ENCODE measurements around the gene CX3CR1.

CX3CR1 gene

GRCh38 chr3:39254806-39255449 lies 24.9 kb downstream of the CX3CR1 start:
- Histone ChIP-seq H3K27ac (no peak overlapping the region), H2AFZ (no peak overlapping the region), H3K4me2 (ENCODE audit: low read length) (no peak overlapping the region), H3K79me2 (no peaks in the 10 kb centered on the region), H3K36me3 (ENCODE audit: control insufficient read depth, insufficient read depth, low read length) (no peaks in the 10 kb centered on the region), H3K9me3 (ENCODE audit: control insufficient read depth, low read length) (no peaks in the 10 kb centered on the region), H3K27me3 (ENCODE audit: control insufficient read depth, insufficient read depth, low read length) (no peaks in the 10 kb centered on the region), H3K4me1 (no peaks in the 10 kb centered on the region), H3K9ac (no peak overlapping the region), H3K4me3 (ENCODE audit: low read depth, low read length) (no peak overlapping the region)
- no peak for TF ChIP-seq CTCF (IDR thresholded peaks at IDR 0.05)

GRCh38 chr3:39251576-39251975 lies 28.3 kb downstream of the CX3CR1 start:
- Histone ChIP-seq H3K9ac (no peak overlapping the region), H3K4me2 (ENCODE audit: low read length) (no peak overlapping the region), H2AFZ (no peak overlapping the region), H3K36me3 (ENCODE audit: control insufficient read depth, insufficient read depth, low read length) (no peaks in the 10 kb centered on the region), H3K27ac (no peak overlapping the region), H3K27me3 (ENCODE audit: control insufficient read depth, insufficient read depth, low read length) (no peaks in the 10 kb centered on the region), H3K4me3 (ENCODE audit: low read depth, low read length) (no peak overlapping the region), H3K79me2 (no peaks in the 10 kb centered on the region), H3K4me1 (no peaks in the 10 kb centered on the region), H3K9me3 (ENCODE audit: control insufficient read depth, low read length) (no peaks in the 10 kb centered on the region)
- no peak for TF ChIP-seq CTCF (IDR thresholded peaks at IDR 0.05)

GRCh38 chr3:39250116-39250747 lies 29.6 kb downstream of the CX3CR1 start:
- no peak overlapping the region for H3K4me3 ChIP-seq (ENCODE audit: low read depth, low read length)
- H3K4me1 ChIP-seq, result no peaks in the 10 kb centered on the region
- no peaks in the 10 kb centered on the region for H3K27me3 ChIP-seq (ENCODE audit: control insufficient read depth, insufficient read depth, low read length)
- no peaks in the 10 kb centered on the region for H3K79me2 ChIP-seq
- H3K9me3 ChIP-seq (ENCODE audit: control insufficient read depth, low read length), result no peaks in the 10 kb centered on the region
- no peak overlapping the region for H2AFZ ChIP-seq
- no peak overlapping the region for H3K4me2 ChIP-seq (ENCODE audit: low read length)
- no peak overlapping the region for H3K9ac ChIP-seq
- no peak for TF ChIP-seq CTCF (IDR thresholded peaks at IDR 0.05)
- H3K36me3 ChIP-seq (ENCODE audit: control insufficient read depth, insufficient read depth, low read length), result no peaks in the 10 kb centered on the region
- no peak overlapping the region for H3K27ac ChIP-seq

- H3K27ac ChIP-seq, result no peak overlapping the region
- H3K4me2 ChIP-seq (ENCODE audit: low read length), result no peak overlapping the region
- no peaks in the 10 kb centered on the region for H3K79me2 ChIP-seq
- no peaks in the 10 kb centered on the region for H3K36me3 ChIP-seq (ENCODE audit: control insufficient read depth, insufficient read depth, low read length)
- TF ChIP-seq CTCF (IDR thresholded peaks at IDR 0.05), result no peak
- no peaks in the 10 kb centered on the region for H3K9me3 ChIP-seq (ENCODE audit: control insufficient read depth, low read length)
- no peaks in the 10 kb centered on the region for H3K4me1 ChIP-seq
- no peaks in the 10 kb centered on the region for H3K27me3 ChIP-seq (ENCODE audit: control insufficient read depth, insufficient read depth, low read length)
- no peak overlapping the region for H3K9ac ChIP-seq
- no peak overlapping the region for H3K4me3 ChIP-seq (ENCODE audit: low read depth, low read length)
- H2AFZ ChIP-seq, result no peak overlapping the region
Observed at GRCh38 chr3:39249453-39250115, 30.3 kb downstream of the CX3CR1 start.
